GM19351 (cell line): ENCODE data around the gene MYL4.
"Not testable (repeated sequence)": the region's sequence is repeated elsewhere in the genome, so short reads cannot be mapped to it uniquely, and the experiment has no call there.

Source experiments
- ATAC-seq: cut with Tn5 transposase; IDR thresholded peaks from one replicate; pipeline ENCODE4 v1.9.1; 2021; ENCODE audit warnings: mild to moderate bottlenecking, moderate library complexity; ENCODE audit not compliant: unreplicated experiment

The MYL4 gene

DNA sequence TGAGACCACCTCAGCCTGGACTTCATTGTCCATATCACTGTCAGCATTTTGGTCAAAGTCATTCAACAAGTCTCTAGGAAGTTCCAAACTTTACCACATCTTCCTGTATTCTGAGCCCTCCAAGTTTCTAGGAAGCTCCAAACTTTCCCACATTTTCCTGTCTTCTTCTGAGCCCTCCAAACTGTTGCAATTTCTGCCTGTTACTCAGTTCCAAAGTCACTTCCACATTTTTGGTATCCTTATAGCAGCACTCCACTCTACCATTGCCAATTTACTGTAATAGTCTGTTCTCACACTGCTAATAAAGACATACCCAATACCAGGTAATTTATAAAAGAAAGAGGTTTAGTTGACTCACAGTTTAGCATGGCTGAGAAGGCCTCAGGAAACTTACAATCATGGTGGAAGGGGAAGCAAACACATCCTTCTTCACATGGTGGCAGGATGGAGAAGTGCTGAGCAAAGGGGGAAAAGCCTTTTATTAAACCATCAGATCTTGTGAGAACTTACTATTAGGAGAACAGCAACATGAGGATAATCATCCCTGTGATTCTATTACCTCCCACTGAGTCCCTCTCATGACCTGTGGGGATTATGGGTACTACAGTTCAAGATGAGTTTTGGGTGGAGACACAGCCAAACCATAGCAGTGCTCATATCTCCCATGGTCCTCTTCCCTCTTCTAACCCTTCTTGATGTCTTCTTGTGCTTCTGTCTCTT lies 60.6 kb downstream of the MYL4 start:
- not testable (repeated sequence) for ATAC-seq

DNA sequence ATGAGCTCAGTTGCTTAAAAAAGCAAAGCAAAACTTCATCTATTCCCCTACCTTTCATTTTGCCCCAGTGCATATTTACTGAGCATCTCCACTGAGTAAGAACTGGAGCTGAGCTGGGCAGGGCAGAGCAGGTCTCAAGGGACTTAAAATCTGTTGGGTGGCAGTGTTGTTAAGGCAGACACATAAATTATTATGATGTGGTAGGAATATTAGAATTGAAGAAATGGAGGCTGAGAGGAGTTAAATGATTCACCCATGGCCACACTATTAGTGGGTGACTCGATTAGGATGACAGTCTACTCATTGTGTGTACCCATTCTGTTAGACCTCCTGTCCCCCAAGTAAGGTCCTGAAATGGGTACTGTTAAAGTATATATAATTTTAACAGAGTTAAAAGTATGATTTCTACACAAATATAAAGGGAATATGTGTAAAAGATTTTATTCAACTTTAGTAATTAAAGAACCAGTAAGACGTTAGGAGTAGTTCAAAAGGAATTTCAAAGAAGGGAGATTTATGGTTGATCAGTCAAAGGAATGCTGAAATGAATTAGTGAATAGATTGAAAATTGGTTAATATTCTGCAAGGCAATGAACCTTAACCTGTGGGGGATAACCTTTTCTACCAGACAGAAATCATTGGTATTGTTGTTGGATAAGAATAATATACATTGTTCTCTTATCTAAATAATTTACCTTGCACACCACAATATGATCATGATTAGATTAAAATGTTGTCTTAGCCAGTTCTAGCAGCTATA lies 62.0 kb downstream of the MYL4 start:
- no peak for ATAC-seq

DNA sequence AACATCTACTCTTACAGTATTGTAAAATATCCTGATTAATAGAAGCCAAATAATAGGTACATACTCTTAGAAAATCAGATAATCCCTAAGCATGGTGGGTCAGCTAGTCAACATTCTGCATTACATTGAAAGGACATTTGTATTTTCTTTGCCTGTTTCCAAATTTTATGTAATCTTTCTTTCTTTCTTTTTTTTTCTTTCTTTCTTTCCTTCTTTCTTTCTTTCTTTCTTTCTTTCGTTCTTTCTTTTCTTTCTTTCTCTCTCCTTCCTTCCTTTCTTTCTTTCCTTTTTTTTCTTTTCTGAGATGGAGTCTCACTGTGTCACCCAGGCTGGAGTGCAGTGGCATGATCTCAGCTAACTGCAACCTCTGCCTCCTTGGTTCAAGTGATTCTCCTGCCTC lies 63.3 kb downstream of the MYL4 start:
- no peak for ATAC-seq

DNA sequence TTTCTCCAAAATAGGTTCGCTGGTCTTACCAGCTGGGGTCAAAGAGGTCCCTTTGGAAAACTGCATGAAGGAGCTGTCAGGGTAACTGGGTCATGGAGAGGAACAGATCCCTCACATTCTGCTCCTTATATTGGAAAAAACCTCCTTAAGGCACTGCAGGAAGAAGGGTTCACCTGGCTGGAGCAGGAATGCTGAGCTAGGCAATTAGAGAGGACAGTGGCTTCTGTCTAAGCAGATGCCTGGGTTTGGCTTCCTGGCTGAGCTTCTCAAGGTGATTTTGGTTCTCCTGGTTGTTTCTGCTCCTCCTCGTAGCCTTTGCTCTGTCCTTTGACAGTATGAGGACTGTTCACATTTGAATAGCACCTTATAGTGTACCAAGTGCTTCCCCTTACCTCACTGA lies 64.1 kb downstream of the MYL4 start:
- no peak for ATAC-seq
